ENCODE results near the gene SPINT1.

GRCh38 chr15:40819048-40819447 lies 24.8 kb upstream of the SPINT1 start:
- TF ChIP-seq YY1 (IDR thresholded peaks at IDR 0.05; ENCODE audit: extremely low read depth, insufficient replicate concordance, low read depth, low read length) (no peak), EZH2 (IDR thresholded peaks at IDR 0.05) (no peak), POLR2A (IDR thresholded peaks at IDR 0.05; ENCODE audit: borderline replicate concordance, extremely low read depth, insufficient read depth, insufficient read length) (no peak), JUND (IDR thresholded peaks at IDR 0.05) (no peak), RAD21 (IDR thresholded peaks at IDR 0.05; ENCODE audit: low read depth) (no peak), EZH2phosphoT487 (IDR thresholded peaks at IDR 0.05; ENCODE audit: borderline replicate concordance) (no peak), POLR2AphosphoS5 (IDR thresholded peaks at IDR 0.05; ENCODE audit: low read depth, low read length) (no peak), CEBPB (IDR thresholded peaks at IDR 0.05; ENCODE audit: low read depth) (no peak), EGR1 (IDR thresholded peaks at IDR 0.05; ENCODE audit: low read depth) (no peak), SP1 (IDR thresholded peaks at IDR 0.05; ENCODE audit: low read depth) (no peak), TCF7L2 (IDR thresholded peaks at IDR 0.05; ENCODE audit: borderline replicate concordance, extremely low read depth, insufficient read depth, insufficient read length) (no peak), ZNF274 (IDR thresholded peaks at IDR 0.05; ENCODE audit: low read depth, low read length) (no peak)
- TF ChIP-seq, protein P1, sequence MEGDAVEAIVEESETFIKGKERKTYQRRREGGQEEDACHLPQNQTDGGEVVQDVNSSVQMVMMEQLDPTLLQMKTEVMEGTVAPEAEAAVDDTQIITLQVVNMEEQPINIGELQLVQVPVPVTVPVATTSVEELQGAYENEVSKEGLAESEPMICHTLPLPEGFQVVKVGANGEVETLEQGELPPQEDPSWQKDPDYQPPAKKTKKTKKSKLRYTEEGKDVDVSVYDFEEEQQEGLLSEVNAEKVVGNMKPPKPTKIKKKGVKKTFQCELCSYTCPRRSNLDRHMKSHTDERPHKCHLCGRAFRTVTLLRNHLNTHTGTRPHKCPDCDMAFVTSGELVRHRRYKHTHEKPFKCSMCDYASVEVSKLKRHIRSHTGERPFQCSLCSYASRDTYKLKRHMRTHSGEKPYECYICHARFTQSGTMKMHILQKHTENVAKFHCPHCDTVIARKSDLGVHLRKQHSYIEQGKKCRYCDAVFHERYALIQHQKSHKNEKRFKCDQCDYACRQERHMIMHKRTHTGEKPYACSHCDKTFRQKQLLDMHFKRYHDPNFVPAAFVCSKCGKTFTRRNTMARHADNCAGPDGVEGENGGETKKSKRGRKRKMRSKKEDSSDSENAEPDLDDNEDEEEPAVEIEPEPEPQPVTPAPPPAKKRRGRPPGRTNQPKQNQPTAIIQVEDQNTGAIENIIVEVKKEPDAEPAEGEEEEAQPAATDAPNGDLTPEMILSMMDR (IDR thresholded peaks at IDR 0.05 in 2 of 3, conservative IDR thresholded peaks at IDR 0.05 in 1 of 3; ENCODE audit: borderline replicate concordance in 1 of 3, insufficient read depth in 1 of 3, low read depth in 2 of 3, low read length in 2 of 3) = no peak
- TF ChIP-seq, protein P2, sequence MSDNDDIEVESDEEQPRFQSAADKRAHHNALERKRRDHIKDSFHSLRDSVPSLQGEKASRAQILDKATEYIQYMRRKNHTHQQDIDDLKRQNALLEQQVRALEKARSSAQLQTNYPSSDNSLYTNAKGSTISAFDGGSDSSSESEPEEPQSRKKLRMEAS (IDR thresholded peaks at IDR 0.05) = no peak
